Left forelimb (tissue), 1 donor: ENCODE measurements around the gene ZNF540.
"Not testable (repeated sequence)": the region's sequence is repeated elsewhere in the genome, so short reads cannot be mapped to it uniquely, and the experiment has no call there.

Experiments
- DNase-seq: peaks from one replicate; pipeline ENCODE4 v3.0.0-alpha.2; 2018; ENCODE audit warnings: low spot score

Gene ZNF540

GRCh38 chr19:37594304-37594981 lies at the start of gene ZNF540, which contains the start of gene ZNF571:
Gene ZNF540 (plus strand): TSS chr19:37594876. CDS start chr19:37598448, 3,572 bp downstream.
Gene ZNF571 (minus strand): TSS chr19:37594792. CDS start chr19:37586676, 8,116 bp downstream.
- DNase-seq, result peak; percentile 94

GRCh38 chr19:37551129-37551993 lies 43.3 kb upstream of the ZNF540 start:
- DNase-seq, result peak; percentile 83

- DNase-seq, result no peak
Measured at GRCh38 chr19:37563518-37563917, 31.2 kb upstream of the ZNF540 start.

GRCh38 chr19:37564624-37565369 lies 29.9 kb upstream of the ZNF540 start:
- no peak for DNase-seq

- DNase-seq, result no peak
Measured at GRCh38 chr19:37565370-37565669, 29.4 kb upstream of the ZNF540 start.

GRCh38 chr19:37572203-37572602 lies 22.5 kb upstream of the ZNF540 start:
- no peak for DNase-seq

GRCh38 chr19:37583340-37583739 lies 11.3 kb upstream of the ZNF540 start:
- no peak for DNase-seq

- DNase-seq, result no peak
Measured at GRCh38 chr19:37593996-37594303, 726 bp upstream of the ZNF540 start.

- peak; percentile 79 for DNase-seq
Measured at GRCh38 chr19:37594982-37595382, 306 bp downstream of the ZNF540 start.

- DNase-seq, result no peak
Measured at GRCh38 chr19:37635076-37636056, 40.7 kb downstream of the ZNF540 start.

- no peak for DNase-seq
Measured at GRCh38 chr19:37654118-37654517, 59.4 kb downstream of the ZNF540 start.

GRCh38 chr19:37654629-37655300 lies 60.1 kb downstream of the ZNF540 start:
- DNase-seq, result peak; percentile 72

- peak; percentile 94 for DNase-seq
Measured at GRCh38 chr19:37655301-37655688, 60.6 kb downstream of the ZNF540 start, which contains the start of gene ZFP30. Gene ZFP30 (minus strand): TSS chr19:37655465. CDS start chr19:37647822, 7,643 bp downstream.

- peak; percentile 91 for DNase-seq
Measured at GRCh38 chr19:37655689-37656371, 61.2 kb downstream of the ZNF540 start.

- not testable (repeated sequence) for DNase-seq
Measured at GRCh38 chr19:37657157-37657556, 62.5 kb downstream of the ZNF540 start.
